Measurements from ENCODE around the gene RNF220.

DNA sequence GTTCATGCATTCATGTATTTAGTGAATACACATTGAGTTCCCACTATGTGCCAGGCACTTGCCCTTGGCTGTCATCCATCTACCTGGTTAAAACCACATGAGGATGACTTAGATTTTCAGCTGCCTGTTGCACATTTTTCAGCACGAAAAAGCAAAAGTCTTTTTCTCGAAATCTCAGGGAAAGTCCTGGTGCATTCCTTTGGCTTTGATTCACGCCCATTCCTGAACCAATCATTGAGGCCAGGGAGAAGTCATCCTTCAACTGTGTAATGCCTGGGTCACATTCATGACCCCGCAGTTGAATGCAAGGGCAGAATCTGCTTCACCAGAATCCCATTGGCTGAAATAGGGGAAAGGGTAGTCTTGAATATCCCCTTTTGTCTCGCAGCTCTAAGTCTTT lies 84.4 kb downstream of the RNF220 start:
- TF ChIP-seq, protein P1, sequence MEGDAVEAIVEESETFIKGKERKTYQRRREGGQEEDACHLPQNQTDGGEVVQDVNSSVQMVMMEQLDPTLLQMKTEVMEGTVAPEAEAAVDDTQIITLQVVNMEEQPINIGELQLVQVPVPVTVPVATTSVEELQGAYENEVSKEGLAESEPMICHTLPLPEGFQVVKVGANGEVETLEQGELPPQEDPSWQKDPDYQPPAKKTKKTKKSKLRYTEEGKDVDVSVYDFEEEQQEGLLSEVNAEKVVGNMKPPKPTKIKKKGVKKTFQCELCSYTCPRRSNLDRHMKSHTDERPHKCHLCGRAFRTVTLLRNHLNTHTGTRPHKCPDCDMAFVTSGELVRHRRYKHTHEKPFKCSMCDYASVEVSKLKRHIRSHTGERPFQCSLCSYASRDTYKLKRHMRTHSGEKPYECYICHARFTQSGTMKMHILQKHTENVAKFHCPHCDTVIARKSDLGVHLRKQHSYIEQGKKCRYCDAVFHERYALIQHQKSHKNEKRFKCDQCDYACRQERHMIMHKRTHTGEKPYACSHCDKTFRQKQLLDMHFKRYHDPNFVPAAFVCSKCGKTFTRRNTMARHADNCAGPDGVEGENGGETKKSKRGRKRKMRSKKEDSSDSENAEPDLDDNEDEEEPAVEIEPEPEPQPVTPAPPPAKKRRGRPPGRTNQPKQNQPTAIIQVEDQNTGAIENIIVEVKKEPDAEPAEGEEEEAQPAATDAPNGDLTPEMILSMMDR (optimal IDR thresholded peaks at IDR 0.05 in 1 of 3, IDR thresholded peaks at IDR 0.05 in 1 of 3, conservative IDR thresholded peaks at IDR 0.05 in 1 of 3; ENCODE audit: extremely low read depth in 1 of 3, insufficient read depth in 2 of 3, low read length in 3 of 3): no peak
- TF ChIP-seq EZH2 (IDR thresholded peaks at IDR 0.05; ENCODE audit: low read length): no peak
